Mesenchymal stem cell (in vitro differentiated cells and primary cell): ENCODE measurements around the gene LIPC.
A peak's percentile ranks its signal among the peaks of the same experiment; 100 is the strongest.

ENCODE experiments used
- DNase-seq: peaks from one replicate; pipeline ENCODE4 v3.0.0-alpha.2; 2013
- H2AFZ ChIP-seq: one replicate; pipeline ENCODE4 v1.6.1; 2013; ENCODE audit warnings: low read depth, mild to moderate bottlenecking, control low read depth, inconsistent platforms, low read length, moderate library complexity
- H2AK5ac ChIP-seq: 2 replicates; pipeline ENCODE4 v1.6.1; 2013; ENCODE audit warnings: low read length, moderate library complexity, mild to moderate bottlenecking, inconsistent platforms; ENCODE audit not compliant: severe bottlenecking
- H2BK120ac ChIP-seq: one replicate; pipeline ENCODE4 v1.6.1; 2013; ENCODE audit warnings: low read depth, mild to moderate bottlenecking, inconsistent platforms, low read length, moderate library complexity
- H2BK12ac ChIP-seq, 2 experiments: one replicate each; pipeline ENCODE4 v1.6.1; 2013; ENCODE audit warnings: inconsistent platforms in 2 of 2, low read length in 2 of 2, mild to moderate bottlenecking in 2 of 2, moderate library complexity in 2 of 2, control low read depth in 1 of 2
- H2BK15ac ChIP-seq: one replicate; pipeline ENCODE4 v1.6.1; 2013; ENCODE audit warnings: mild to moderate bottlenecking, low read depth, inconsistent platforms; ENCODE audit not compliant: poor library complexity, severe bottlenecking
- H2BK5ac ChIP-seq: 2 replicates; pipeline ENCODE4 v1.6.1; 2013; ENCODE audit warnings: low read depth, mild to moderate bottlenecking, low read length, control low read depth, inconsistent platforms; ENCODE audit not compliant: poor library complexity, severe bottlenecking
- H3K14ac ChIP-seq, 2 experiments: one replicate each; pipeline ENCODE4 v1.6.1; 2013; ENCODE audit warnings: inconsistent platforms in 2 of 2, low read length in 2 of 2, control low read depth in 1 of 2, mild to moderate bottlenecking in 1 of 2, moderate library complexity in 1 of 2
- H3K18ac ChIP-seq, 2 experiments: one replicate each; pipeline ENCODE4 v1.6.1; 2013; ENCODE audit warnings: inconsistent platforms in 2 of 2, low read length in 2 of 2, control low read depth in 1 of 2, low read depth in 1 of 2, mild to moderate bottlenecking in 1 of 2
- H3K23ac ChIP-seq, 2 experiments: one replicate each; pipeline ENCODE4 v1.6.1; 2013; ENCODE audit warnings: inconsistent platforms in 2 of 2, low read length in 2 of 2, mild to moderate bottlenecking in 2 of 2, moderate library complexity in 2 of 2, control low read depth in 1 of 2
- H3K27ac ChIP-seq: 2 replicates; pipeline ENCODE4 v1.5.1; 2013; ENCODE audit warnings: mild to moderate bottlenecking, moderate library complexity, low read length, control low read depth, inconsistent platforms; ENCODE audit not compliant: poor library complexity, severe bottlenecking
- H3K27me3 ChIP-seq, 2 experiments: 2 replicates each; pipeline versions ENCODE4 v1.6.1 to v1.7.0; 2013; ENCODE audit warnings: low read length in 2 of 2, mild to moderate bottlenecking in 2 of 2, moderate library complexity in 2 of 2, control low read depth in 1 of 2, inconsistent platforms in 1 of 2; ENCODE audit not compliant: control insufficient read depth in 1 of 2, insufficient read depth in 1 of 2
- H3K36me3 ChIP-seq, 2 experiments: 2 replicates each; pipeline versions ENCODE4 v1.6.1 to v1.7.0; 2013; ENCODE audit warnings: low read length in 2 of 2, control low read depth in 1 of 2, inconsistent platforms in 1 of 2, low read depth in 1 of 2, mild to moderate bottlenecking in 1 of 2; ENCODE audit not compliant: insufficient read depth in 2 of 2, control insufficient read depth in 1 of 2
- H3K4ac ChIP-seq, 2 experiments: one replicate each; pipeline ENCODE4 v1.6.1; 2013; ENCODE audit warnings: inconsistent platforms in 2 of 2, low read length in 2 of 2, mild to moderate bottlenecking in 2 of 2, moderate library complexity in 2 of 2, control low read depth in 1 of 2, low read depth in 1 of 2
- H3K4me1 ChIP-seq: 2 replicates; pipeline ENCODE4 v1.6.1; 2013; ENCODE audit warnings: low read depth, low read length, control low read depth; ENCODE audit not compliant: control insufficient read depth, insufficient read depth
- H3K4me2 ChIP-seq: 2 replicates; pipeline ENCODE4 v1.6.1; 2013; ENCODE audit warnings: low read length, mild to moderate bottlenecking, inconsistent platforms; ENCODE audit not compliant: poor library complexity, severe bottlenecking
- H3K4me3 ChIP-seq, 2 experiments: 2 replicates each; pipeline versions ENCODE4 v1.5.1 to v1.7.0; 2013; ENCODE audit warnings: low read length in 2 of 2, mild to moderate bottlenecking in 2 of 2, control low read depth in 1 of 2, low read depth in 1 of 2; ENCODE audit not compliant: insufficient read depth in 1 of 2
- H3K79me1 ChIP-seq: replicated peaks from 2 replicates; pipeline ENCODE4 v1.6.1; 2013; ENCODE audit warnings: mild to moderate bottlenecking, control low read depth, low read length, inconsistent platforms; ENCODE audit not compliant: poor library complexity, severe bottlenecking
- H3K9ac ChIP-seq: 2 replicates; pipeline ENCODE4 v1.7.0; 2013; ENCODE audit warnings: mild to moderate bottlenecking, low read length, moderate library complexity
- H3K9me3 ChIP-seq: 2 replicates; pipeline ENCODE4 v1.7.0; 2013; ENCODE audit warnings: mild to moderate bottlenecking, low read length; ENCODE audit not compliant: control insufficient read depth
- H4K8ac ChIP-seq: one replicate; pipeline ENCODE4 v1.6.1; 2013; ENCODE audit warnings: inconsistent platforms, mild to moderate bottlenecking, low read length, moderate library complexity
- H4K91ac ChIP-seq: one replicate; pipeline ENCODE4 v1.6.1; 2013; ENCODE audit warnings: mild to moderate bottlenecking, low read length, inconsistent platforms
- WGBS: methylation state at CpG from one replicate; pipeline ENCODE4 v1.1.7; 2013; ENCODE audit warnings: mixed read lengths; 5-methylcytosine and 5-hydroxymethylcytosine counted together

Gene LIPC

DNA sequence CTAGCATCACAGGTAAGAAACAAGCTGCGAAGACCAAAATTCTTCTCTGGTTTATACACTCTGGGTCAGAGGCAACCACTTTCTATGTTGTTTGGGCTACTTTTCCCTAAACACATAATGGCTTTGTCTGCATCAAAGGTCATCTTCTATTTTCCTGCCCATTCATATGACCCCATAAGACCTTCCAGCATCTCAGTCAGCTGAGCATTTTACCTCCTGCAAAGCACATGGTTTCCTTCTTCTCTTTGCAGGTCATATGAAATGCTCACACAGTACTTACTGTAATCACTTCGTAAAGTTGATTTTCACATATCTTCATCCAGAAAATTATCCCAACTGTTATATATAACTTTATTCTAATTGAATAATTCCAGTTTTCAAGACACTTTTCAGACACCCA is 34.8 kb downstream of the LIPC start:
- Histone ChIP-seq H4K8ac (no peak overlapping the region), H2AK5ac (peak overlapping the region; percentile 88), H3K4me1 (peaks cover 21% of the 10 kb centered on the region), H3K4ac (no peak overlapping the region), H3K4me2 (peak overlapping the region; percentile 39), H2AFZ (no peak overlapping the region), H3K9me3 (no peaks in the 10 kb centered on the region), H3K79me1 (no peaks in the 10 kb centered on the region), H3K36me3 (no peaks in the 10 kb centered on the region), H3K14ac (no peak overlapping the region), H3K4me3 (no peak overlapping the region), H2BK12ac (no peak overlapping the region), H3K27me3 (no peaks in the 10 kb centered on the region), H3K9ac (no peak overlapping the region), H2BK120ac (no peak overlapping the region), H3K18ac (no peak overlapping the region), H3K27ac (peak overlapping the region; percentile 86), H2BK5ac (peak overlapping the region; percentile 76), H2BK15ac (no peak overlapping the region), H4K91ac (no peak overlapping the region), H3K23ac (no peak overlapping the region)
- no peak for DNase-seq
- WGBS, result 97% methylated on average over 1 of the region's 2 CpGs

DNA sequence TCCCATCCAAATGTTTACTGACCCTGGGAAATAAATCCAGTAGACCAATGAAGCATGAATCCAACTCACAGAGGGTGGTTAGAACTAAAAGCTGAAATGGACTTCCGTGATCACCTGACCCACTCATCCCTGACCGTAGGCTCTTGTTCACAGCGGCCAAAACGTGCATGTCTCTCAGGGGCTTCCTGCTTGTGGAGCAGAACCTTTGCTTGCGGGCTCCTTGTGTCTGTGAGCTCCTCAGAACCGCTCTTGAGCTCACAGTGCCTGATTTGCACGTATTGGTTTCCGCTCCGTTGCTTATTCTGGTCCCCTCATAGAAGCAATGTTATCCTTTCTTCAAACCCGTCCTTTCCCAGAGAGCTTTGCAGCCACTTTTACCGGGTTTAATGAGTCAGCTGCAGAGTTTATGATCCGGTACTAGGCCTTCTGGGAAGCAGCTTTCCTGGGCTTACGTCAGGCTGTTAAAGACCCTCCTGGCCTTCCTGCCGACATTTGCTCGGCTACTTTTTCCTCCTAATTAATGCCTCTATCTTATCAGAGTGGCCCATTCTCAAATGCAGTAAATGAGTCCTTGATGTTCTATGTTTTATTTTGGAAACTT is 35.4 kb downstream of the LIPC start:
- Histone ChIP-seq H3K27ac (peak overlapping the region; percentile 94), H4K91ac (no peak overlapping the region), H3K9ac (no peak overlapping the region), H3K79me1 (no peaks in the 10 kb centered on the region), H3K4me3 (no peak overlapping the region), H2BK15ac (peak overlapping the region; percentile 28), H2BK5ac (peak overlapping the region; percentile 86), H3K23ac (no peak overlapping the region), H3K14ac (no peak overlapping the region), H2BK120ac (no peak overlapping the region), H3K4ac (no peak overlapping the region), H3K4me2 (no peak overlapping the region), H3K4me1 (peaks cover 23% of the 10 kb centered on the region), H2BK12ac (no peak overlapping the region), H3K36me3 (no peaks in the 10 kb centered on the region), H3K18ac (peak overlapping the region in 1 of 2 experiments; percentile 63), H3K27me3 (no peaks in the 10 kb centered on the region), H4K8ac (no peak overlapping the region), H2AFZ (no peak overlapping the region), H3K9me3 (no peaks in the 10 kb centered on the region), H2AK5ac (no peak overlapping the region)
- 83% methylated on average over 15 of the region's 15 CpGs for WGBS
- no peak for DNase-seq

DNA sequence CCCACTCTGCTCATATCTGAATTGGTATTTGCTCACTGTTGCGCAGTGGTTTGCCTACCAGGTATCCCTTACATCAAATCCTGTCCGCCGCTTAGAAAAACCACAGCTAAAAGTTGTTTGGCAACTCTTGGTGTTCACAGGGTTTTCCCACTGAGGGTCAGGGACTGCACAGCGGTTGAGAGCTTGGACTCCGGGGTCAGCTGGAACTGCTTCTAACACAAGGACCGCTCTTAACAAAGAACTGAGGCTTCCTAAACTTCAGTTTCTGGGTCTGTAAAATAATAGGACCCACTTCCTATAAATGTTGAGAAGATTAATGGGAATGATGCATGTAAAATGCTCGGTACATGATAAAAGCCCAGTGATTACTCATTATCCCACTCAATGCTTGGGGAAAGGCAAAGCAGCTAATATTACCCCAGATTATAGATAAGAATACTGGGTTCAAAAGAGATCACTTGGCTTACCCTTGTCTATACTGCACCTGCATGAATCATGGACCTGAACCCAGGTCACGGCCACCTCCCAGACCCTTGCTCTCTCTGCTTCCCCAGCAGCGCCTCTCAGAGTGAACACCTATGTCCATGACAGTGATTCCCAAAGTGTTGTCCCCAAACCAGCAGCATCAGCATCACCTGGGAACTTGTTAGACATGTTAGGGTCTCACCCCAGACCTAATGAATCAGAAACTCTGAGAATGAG is 36.1 kb downstream of the LIPC start:
- no peak overlapping the region for H2AFZ ChIP-seq
- no peaks in the 10 kb centered on the region for H3K9me3 ChIP-seq
- H3K27me3 ChIP-seq, result no peaks in the 10 kb centered on the region
- no peak overlapping the region for H2BK120ac ChIP-seq
- no peak overlapping the region for H4K91ac ChIP-seq
- H2BK15ac ChIP-seq, result no peak overlapping the region
- H3K79me1 ChIP-seq, result no peaks in the 10 kb centered on the region
- H4K8ac ChIP-seq, result no peak overlapping the region
- no peak overlapping the region for H3K4me3 ChIP-seq
- no peak for DNase-seq
- H3K18ac ChIP-seq, result peak overlapping the region in 1 of 2 experiments; percentile 52
- no peak overlapping the region for H3K14ac ChIP-seq
- H2BK5ac ChIP-seq, result peak overlapping the region; percentile 86
- no peaks in the 10 kb centered on the region for H3K36me3 ChIP-seq
- peak overlapping the region in 1 of 2 experiments; percentile 39 for H3K4ac ChIP-seq
- peaks cover 23% of the 10 kb centered on the region for H3K4me1 ChIP-seq
- 94% methylated on average over 9 of the region's 9 CpGs for WGBS
- no peak overlapping the region for H3K4me2 ChIP-seq
- H3K9ac ChIP-seq, result no peak overlapping the region
- peak overlapping the region in 1 of 2 experiments; percentile 29 for H2BK12ac ChIP-seq
- H3K27ac ChIP-seq, result peak overlapping the region; percentile 94
- H3K23ac ChIP-seq, result no peak overlapping the region
- H2AK5ac ChIP-seq, result peak overlapping the region; percentile 96

- Histone ChIP-seq H3K18ac (peak overlapping the region; percentile 34 to 95), H3K9ac (no peak overlapping the region), H3K4me2 (no peak overlapping the region), H2AFZ (no peak overlapping the region), H3K36me3 (no peaks in the 10 kb centered on the region), H3K14ac (peak overlapping the region in 1 of 2 experiments; percentile 71), H3K27me3 (no peaks in the 10 kb centered on the region), H4K91ac (peak overlapping the region; percentile 90), H3K4me3 (no peak overlapping the region), H2BK120ac (peak overlapping the region; percentile 65), H3K4ac (peak overlapping the region; percentile 66 to 94), H4K8ac (peak overlapping the region; percentile 70), H3K9me3 (no peaks in the 10 kb centered on the region), H2BK15ac (peak overlapping the region; percentile 86), H3K27ac (peak overlapping the region; percentile 94), H3K23ac (no peak overlapping the region), H2BK12ac (peak overlapping the region; percentile 80 to 96), H3K4me1 (peaks cover 24% of the 10 kb centered on the region), H2BK5ac (peak overlapping the region; percentile 100), H3K79me1 (no peaks in the 10 kb centered on the region), H2AK5ac (peak overlapping the region; percentile 100)
- WGBS, result 15% methylated on average over 10 of the region's 11 CpGs
- DNase-seq, result peak; percentile 86
These were observed 37.9 kb downstream of the LIPC start for GRCh38 chr15:58469432-58470353.
